ENCODE measurements around the gene GALNT18. TPM values are rescaled to one million over a fixed set of nuclear protein-coding genes. Genes with fewer than 3 reads are reported as not detected.

Gene GALNT18
- total RNA-seq, 1 experiment from 2014 or later, result not detected

- intact Hi-C loops (cut with micrococcal nuclease; ENCODE audit: unreplicated experiment), result no loop called here
Observed at GRCh38 chr11:11229647-11230046, 392.2 kb downstream of the GALNT18 start.

GRCh38 chr11:11227296-11228085 is 394.3 kb downstream of the GALNT18 start:
- TF ChIP-seq, protein P1, sequence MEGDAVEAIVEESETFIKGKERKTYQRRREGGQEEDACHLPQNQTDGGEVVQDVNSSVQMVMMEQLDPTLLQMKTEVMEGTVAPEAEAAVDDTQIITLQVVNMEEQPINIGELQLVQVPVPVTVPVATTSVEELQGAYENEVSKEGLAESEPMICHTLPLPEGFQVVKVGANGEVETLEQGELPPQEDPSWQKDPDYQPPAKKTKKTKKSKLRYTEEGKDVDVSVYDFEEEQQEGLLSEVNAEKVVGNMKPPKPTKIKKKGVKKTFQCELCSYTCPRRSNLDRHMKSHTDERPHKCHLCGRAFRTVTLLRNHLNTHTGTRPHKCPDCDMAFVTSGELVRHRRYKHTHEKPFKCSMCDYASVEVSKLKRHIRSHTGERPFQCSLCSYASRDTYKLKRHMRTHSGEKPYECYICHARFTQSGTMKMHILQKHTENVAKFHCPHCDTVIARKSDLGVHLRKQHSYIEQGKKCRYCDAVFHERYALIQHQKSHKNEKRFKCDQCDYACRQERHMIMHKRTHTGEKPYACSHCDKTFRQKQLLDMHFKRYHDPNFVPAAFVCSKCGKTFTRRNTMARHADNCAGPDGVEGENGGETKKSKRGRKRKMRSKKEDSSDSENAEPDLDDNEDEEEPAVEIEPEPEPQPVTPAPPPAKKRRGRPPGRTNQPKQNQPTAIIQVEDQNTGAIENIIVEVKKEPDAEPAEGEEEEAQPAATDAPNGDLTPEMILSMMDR (conservative IDR thresholded peaks at IDR 0.05), result no peak
- no peak for TF ChIP-seq EZH2 (IDR thresholded peaks at IDR 0.05; ENCODE audit: low read depth)
- BruUV-seq (replicated peaks), result no TSS peak
- intact Hi-C loops (cut with micrococcal nuclease; ENCODE audit: unreplicated experiment), result no loop called here
- DNase-seq, result no peak
- Histone ChIP-seq H3K36me3 (ENCODE audit: low read depth) (no peaks in the 10 kb centered on the region), H3K27me3 (ENCODE audit: insufficient read depth, low read depth) (0 out of 2 replicates have a peak, but pooled peaks cover 3% of the 10 kb centered on the region), H3K4me2 (no peak overlapping the region), H2AFZ (no peak overlapping the region), H3K79me2 (ENCODE audit: low read depth) (no peaks in the 10 kb centered on the region), H3K9me2 (ENCODE audit: insufficient read depth) (no peaks in the 10 kb centered on the region), H3K27ac (no peak overlapping the region), H3K9me3 (ENCODE audit: insufficient read depth, low read depth) (no peaks in the 10 kb centered on the region), H3F3A (ENCODE audit: insufficient read depth, low read depth) (no peaks in the 10 kb centered on the region), H4K20me1 (ENCODE audit: insufficient read depth) (no peaks in the 10 kb centered on the region), H3K4me3 (no peak overlapping the region), H3K4me1 (replicated peaks; ENCODE audit: insufficient read depth) (no peaks in the 10 kb centered on the region)
- ChIA-PET CTCF (no interaction called here), POLR2A (ENCODE audit: unreplicated experiment) (no interaction called here)

More at GRCh38 chr11:11229647-11230046, 392.2 kb downstream of the GALNT18 start:
- TF ChIP-seq EZH2 (IDR thresholded peaks at IDR 0.05; ENCODE audit: low read depth), result no peak
- Histone ChIP-seq H3K4me2 (no peak overlapping the region), H4K20me1 (ENCODE audit: insufficient read depth) (no peaks in the 10 kb centered on the region), H3K27ac (no peak overlapping the region), H2AFZ (no peak overlapping the region), H3K9me2 (ENCODE audit: insufficient read depth) (no peaks in the 10 kb centered on the region), H3K27me3 (ENCODE audit: insufficient read depth, low read depth) (peaks cover 14% of the 10 kb centered on the region; the same call in 1 of the 2 replicates), H3K4me3 (no peak overlapping the region), H3K4me1 (replicated peaks; ENCODE audit: insufficient read depth) (no peaks in the 10 kb centered on the region), H3F3A (ENCODE audit: insufficient read depth, low read depth) (no peaks in the 10 kb centered on the region), H3K9me3 (ENCODE audit: insufficient read depth, low read depth) (no peaks in the 10 kb centered on the region), H3K79me2 (ENCODE audit: low read depth) (no peaks in the 10 kb centered on the region), H3K36me3 (ENCODE audit: low read depth) (no peaks in the 10 kb centered on the region)
- no TSS peak for BruUV-seq (replicated peaks)
- ChIA-PET CTCF (no interaction called here), POLR2A (ENCODE audit: unreplicated experiment) (no interaction called here)
- no peak for DNase-seq

Small RNAs within 50 kb of the gene (microRNA-seq; reads per million reads assigned to microRNA genes)
- not detected for gene MIR4299 (ENCODE audit: borderline number of aligned reads, borderline replicate concordance)

Other genes with a start within 250 kb of the GALNT18 start
- 22.4 and 24.2 TPM in 2 replicates for gene USP47, start 220.0 kb upstream of the GALNT18 start, total RNA-seq (2021)